ENCODE data around the gene SSH2. TPM values are rescaled to one million over a fixed set of nuclear protein-coding genes. Genes with fewer than 3 reads are reported as not detected.

Gene SSH2
- total and polyA plus RNA-seq, 2 of the 13 experiments (the other 11 are each of a cell fraction or from before 2014, with no cell fraction given): 6.0 to 6.4 TPM

GRCh38 chr17:29931231-29931932 is 1.4 kb upstream of the SSH2 start (continued):
- TF ChIP-seq SCMH1 (CRISPR knock-in tag; IDR thresholded peaks at IDR 0.05; ENCODE audit: borderline replicate concordance) (no peak), NCOA5 (CRISPR knock-in tag; IDR thresholded peaks at IDR 0.05) (no peak), ZNF30 (CRISPR knock-in tag; IDR thresholded peaks at IDR 0.05) (no peak), ZHX1 (CRISPR knock-in tag; IDR thresholded peaks at IDR 0.05; ENCODE audit: low read depth) (no peak), GATAD2A (CRISPR knock-in tag; IDR thresholded peaks at IDR 0.05) (peak; percentile 50; the same call in 1 of the 2 replicates), ELF1 (CRISPR knock-in tag; IDR thresholded peaks at IDR 0.05) (0 out of 2 replicates have a peak, but pooled peaks have one; percentile 34), ZNF382 (CRISPR knock-in tag; IDR thresholded peaks at IDR 0.05; ENCODE audit: borderline replicate concordance) (no peak), SRSF4 (IDR thresholded peaks at IDR 0.05; ENCODE audit: low read depth, low read length, poor library complexity, severe bottlenecking) (no peak), ZBTB49 (CRISPR knock-in tag; IDR thresholded peaks at IDR 0.05; ENCODE audit: borderline replicate concordance) (no peak), SRSF9 (IDR thresholded peaks at IDR 0.05; ENCODE audit: borderline replicate concordance, insufficient read depth, low read depth, low read length, poor library complexity, severe bottlenecking) (no peak), KAT7 (CRISPR knock-in tag; IDR thresholded peaks at IDR 0.05; ENCODE audit: borderline replicate concordance) (no peak), ZMYM2 (CRISPR knock-in tag; IDR thresholded peaks at IDR 0.05) (no peak), NKX3-1 (CRISPR knock-in tag; IDR thresholded peaks at IDR 0.05) (no peak), ZNF496 (CRISPR knock-in tag; IDR thresholded peaks at IDR 0.05; ENCODE audit: insufficient replicate concordance) (no peak), ARNT2 (CRISPR knock-in tag; IDR thresholded peaks at IDR 0.05; ENCODE audit: low read depth) (no peak)
- TF ChIP-seq, protein P1, sequence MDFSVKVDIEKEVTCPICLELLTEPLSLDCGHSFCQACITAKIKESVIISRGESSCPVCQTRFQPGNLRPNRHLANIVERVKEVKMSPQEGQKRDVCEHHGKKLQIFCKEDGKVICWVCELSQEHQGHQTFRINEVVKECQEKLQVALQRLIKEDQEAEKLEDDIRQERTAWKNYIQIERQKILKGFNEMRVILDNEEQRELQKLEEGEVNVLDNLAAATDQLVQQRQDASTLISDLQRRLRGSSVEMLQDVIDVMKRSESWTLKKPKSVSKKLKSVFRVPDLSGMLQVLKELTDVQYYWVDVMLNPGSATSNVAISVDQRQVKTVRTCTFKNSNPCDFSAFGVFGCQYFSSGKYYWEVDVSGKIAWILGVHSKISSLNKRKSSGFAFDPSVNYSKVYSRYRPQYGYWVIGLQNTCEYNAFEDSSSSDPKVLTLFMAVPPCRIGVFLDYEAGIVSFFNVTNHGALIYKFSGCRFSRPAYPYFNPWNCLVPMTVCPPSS (IDR thresholded peaks at IDR 0.05): no peak
- TF ChIP-seq, protein P2, sequence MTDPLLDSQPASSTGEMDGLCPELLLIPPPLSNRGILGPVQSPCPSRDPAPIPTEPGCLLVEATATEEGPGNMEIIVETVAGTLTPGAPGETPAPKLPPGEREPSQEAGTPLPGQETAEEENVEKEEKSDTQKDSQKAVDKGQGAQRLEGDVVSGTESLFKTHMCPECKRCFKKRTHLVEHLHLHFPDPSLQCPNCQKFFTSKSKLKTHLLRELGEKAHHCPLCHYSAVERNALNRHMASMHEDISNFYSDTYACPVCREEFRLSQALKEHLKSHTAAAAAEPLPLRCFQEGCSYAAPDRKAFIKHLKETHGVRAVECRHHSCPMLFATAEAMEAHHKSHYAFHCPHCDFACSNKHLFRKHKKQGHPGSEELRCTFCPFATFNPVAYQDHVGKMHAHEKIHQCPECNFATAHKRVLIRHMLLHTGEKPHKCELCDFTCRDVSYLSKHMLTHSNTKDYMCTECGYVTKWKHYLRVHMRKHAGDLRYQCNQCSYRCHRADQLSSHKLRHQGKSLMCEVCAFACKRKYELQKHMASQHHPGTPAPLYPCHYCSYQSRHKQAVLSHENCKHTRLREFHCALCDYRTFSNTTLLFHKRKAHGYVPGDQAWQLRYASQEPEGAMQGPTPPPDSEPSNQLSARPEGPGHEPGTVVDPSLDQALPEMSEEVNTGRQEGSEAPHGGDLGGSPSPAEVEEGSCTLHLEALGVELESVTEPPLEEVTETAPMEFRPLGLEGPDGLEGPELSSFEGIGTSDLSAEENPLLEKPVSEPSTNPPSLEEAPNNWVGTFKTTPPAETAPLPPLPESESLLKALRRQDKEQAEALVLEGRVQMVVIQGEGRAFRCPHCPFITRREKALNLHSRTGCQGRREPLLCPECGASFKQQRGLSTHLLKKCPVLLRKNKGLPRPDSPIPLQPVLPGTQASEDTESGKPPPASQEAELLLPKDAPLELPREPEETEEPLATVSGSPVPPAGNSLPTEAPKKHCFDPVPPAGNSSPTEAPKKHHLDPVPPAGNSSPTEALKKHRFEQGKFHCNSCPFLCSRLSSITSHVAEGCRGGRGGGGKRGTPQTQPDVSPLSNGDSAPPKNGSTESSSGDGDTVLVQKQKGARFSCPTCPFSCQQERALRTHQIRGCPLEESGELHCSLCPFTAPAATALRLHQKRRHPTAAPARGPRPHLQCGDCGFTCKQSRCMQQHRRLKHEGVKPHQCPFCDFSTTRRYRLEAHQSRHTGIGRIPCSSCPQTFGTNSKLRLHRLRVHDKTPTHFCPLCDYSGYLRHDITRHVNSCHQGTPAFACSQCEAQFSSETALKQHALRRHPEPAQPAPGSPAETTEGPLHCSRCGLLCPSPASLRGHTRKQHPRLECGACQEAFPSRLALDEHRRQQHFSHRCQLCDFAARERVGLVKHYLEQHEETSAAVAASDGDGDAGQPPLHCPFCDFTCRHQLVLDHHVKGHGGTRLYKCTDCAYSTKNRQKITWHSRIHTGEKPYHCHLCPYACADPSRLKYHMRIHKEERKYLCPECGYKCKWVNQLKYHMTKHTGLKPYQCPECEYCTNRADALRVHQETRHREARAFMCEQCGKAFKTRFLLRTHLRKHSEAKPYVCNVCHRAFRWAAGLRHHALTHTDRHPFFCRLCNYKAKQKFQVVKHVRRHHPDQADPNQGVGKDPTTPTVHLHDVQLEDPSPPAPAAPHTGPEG (CRISPR knock-in tag; IDR thresholded peaks at IDR 0.05): no peak

Data from HepG2 (cell line).